K562 (cell line): ENCODE measurements around the gene C3orf80.

ENCODE experiments used
- NCOA6 ChIP-seq: fragments of 450-650 bp; IDR thresholded peaks from 2 replicates; pipeline ENCODE4 v1.6.1; 2017; ENCODE audit warnings: mild to moderate bottlenecking
- ZNF445 ChIP-seq: fragments of 250-450 bp; sonication (Bioruptor Pico); IDR thresholded peaks from 2 replicates; pipeline ENCODE4 v1.4.0; 2020; ENCODE audit warnings: low read depth, mild to moderate bottlenecking, moderate library complexity
- TF ChIP-seq, protein P1 (sequence below): sonication (generic); formaldehyde crosslinking; IDR thresholded peaks from 2 replicates; pipeline ENCODE4 v1.8.1; 2023; ENCODE audit warnings: mild to moderate bottlenecking, missing genetic modification reagents

DNA sequence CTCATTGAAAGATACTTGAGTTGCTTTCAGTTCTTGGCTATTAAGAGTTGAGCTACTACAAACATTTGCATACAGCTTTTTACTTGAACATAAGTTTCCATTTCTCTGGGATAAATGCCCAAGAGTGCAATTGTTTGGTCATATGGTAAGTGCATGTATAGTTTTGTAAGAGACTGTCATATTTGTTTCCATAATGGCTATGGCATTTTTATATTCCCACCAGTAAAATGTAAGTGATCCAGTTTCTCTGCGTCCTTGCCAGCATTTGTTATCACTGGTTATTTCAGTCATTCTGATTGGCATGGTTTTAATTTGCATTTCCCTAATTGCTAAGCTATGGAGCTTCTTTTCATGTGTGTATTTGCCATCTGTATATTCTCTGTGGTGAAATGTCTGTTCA lies 22.5 kb downstream of the C3orf80 start:
- TF ChIP-seq, protein P1, sequence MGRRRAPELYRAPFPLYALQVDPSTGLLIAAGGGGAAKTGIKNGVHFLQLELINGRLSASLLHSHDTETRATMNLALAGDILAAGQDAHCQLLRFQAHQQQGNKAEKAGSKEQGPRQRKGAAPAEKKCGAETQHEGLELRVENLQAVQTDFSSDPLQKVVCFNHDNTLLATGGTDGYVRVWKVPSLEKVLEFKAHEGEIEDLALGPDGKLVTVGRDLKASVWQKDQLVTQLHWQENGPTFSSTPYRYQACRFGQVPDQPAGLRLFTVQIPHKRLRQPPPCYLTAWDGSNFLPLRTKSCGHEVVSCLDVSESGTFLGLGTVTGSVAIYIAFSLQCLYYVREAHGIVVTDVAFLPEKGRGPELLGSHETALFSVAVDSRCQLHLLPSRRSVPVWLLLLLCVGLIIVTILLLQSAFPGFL (CRISPR knock-in tag) = no peak
- TF ChIP-seq ZNF445 (no peak), NCOA6 (no peak)
